Measurements from ENCODE around the gene LPA. TPM values are rescaled to one million over a fixed set of nuclear protein-coding genes. Genes with fewer than 3 reads are reported as not detected.
"Not testable (repeated sequence)": the region's sequence is repeated elsewhere in the genome, so short reads cannot be mapped to it uniquely, and the experiment has no call there.

The LPA gene
- 1 to 10 TPM; 2.4 to 7.2 TPM for total RNA-seq
- 0.28 TPM for polyA plus RNA-seq (ENCODE audit: insufficient read depth, low read depth, low replicate concordance)
- long read RNA-seq, donor 1, result 0 reads
- long read RNA-seq, donor 2, result 0 reads

- H3K36me3 ChIP-seq (ENCODE audit: low read depth, missing control alignments); H3K4me3 ChIP-seq; DNase-seq; H3K27me3 ChIP-seq; H3K9me3 ChIP-seq; H3K4me1 ChIP-seq; H3K27ac ChIP-seq; intact Hi-C loops (cut with DNase I; ENCODE audit: low total_unique reads): not testable (repeated sequence)
- WGBS, 2 donors, result 100% methylated on average over 1 of the region's 1 CpG
Measured at GRCh38 chr6:160664198-160664597, at the start of gene LPA. LPA (minus strand) TSS chr6:160664275; CDS start chr6:160664214, 61 bp downstream.

DNA sequence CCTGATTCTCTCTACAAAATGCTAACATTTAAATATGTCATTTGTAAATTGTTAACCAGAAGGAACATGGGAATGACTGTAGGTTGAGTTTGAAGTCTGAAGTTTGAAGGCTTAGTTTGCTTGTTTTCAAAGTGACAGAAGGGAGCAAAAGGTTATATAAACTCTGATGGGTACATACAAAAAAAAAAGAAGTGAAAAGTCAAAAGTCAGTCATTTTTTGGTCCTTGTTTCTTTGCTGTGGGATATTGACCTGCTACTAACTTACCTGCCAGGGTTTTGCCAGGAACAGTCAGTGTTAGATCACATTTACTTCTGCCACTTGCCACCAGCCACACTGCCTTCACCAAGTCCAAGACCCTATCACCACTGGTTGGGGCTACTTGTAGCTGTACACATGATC is 44.9 kb upstream of the LPA start:
- not testable (repeated sequence) for H3K27me3 ChIP-seq

GRCh38 chr6:160704688-160705087 is 40.6 kb upstream of the LPA start:
- H3K27ac ChIP-seq; DNase-seq; H3K36me3 ChIP-seq (ENCODE audit: low read depth, missing control alignments); H3K9me3 ChIP-seq; H3K4me3 ChIP-seq; intact Hi-C loops (cut with DNase I; ENCODE audit: low total_unique reads); H3K4me1 ChIP-seq; H3K27me3 ChIP-seq: not testable (repeated sequence)
- WGBS, 2 donors, result 89 to 91% methylated on average over 7 of the region's 7 CpGs

More for the DNA sequence above, 44.9 kb upstream of the LPA start:
- H3K9me3 ChIP-seq; DNase-seq; H3K36me3 ChIP-seq (ENCODE audit: low read depth, missing control alignments); H3K4me3 ChIP-seq; intact Hi-C loops (cut with DNase I; ENCODE audit: low total_unique reads); H3K27ac ChIP-seq; H3K4me1 ChIP-seq: not testable (repeated sequence)

- H3K27ac ChIP-seq; intact Hi-C loops (cut with DNase I; ENCODE audit: low total_unique reads); H3K4me1 ChIP-seq; H3K27me3 ChIP-seq; DNase-seq; H3K4me3 ChIP-seq; H3K36me3 ChIP-seq (ENCODE audit: low read depth, missing control alignments); H3K9me3 ChIP-seq: not testable (repeated sequence)
- 80 to 81% methylated on average over 6 of the region's 6 CpGs for WGBS, 2 donors
Measured at GRCh38 chr6:160701918-160702680, 38.0 kb upstream of the LPA start, which contains the start of gene PLG. PLG (plus strand) TSS chr6:160702244; CDS start chr6:160702305, 61 bp downstream.

- TF ChIP-seq, protein P1, sequence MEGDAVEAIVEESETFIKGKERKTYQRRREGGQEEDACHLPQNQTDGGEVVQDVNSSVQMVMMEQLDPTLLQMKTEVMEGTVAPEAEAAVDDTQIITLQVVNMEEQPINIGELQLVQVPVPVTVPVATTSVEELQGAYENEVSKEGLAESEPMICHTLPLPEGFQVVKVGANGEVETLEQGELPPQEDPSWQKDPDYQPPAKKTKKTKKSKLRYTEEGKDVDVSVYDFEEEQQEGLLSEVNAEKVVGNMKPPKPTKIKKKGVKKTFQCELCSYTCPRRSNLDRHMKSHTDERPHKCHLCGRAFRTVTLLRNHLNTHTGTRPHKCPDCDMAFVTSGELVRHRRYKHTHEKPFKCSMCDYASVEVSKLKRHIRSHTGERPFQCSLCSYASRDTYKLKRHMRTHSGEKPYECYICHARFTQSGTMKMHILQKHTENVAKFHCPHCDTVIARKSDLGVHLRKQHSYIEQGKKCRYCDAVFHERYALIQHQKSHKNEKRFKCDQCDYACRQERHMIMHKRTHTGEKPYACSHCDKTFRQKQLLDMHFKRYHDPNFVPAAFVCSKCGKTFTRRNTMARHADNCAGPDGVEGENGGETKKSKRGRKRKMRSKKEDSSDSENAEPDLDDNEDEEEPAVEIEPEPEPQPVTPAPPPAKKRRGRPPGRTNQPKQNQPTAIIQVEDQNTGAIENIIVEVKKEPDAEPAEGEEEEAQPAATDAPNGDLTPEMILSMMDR (IDR thresholded peaks at IDR 0.05), result no peak
- no peak for TF ChIP-seq POLR2A (IDR thresholded peaks at IDR 0.05)
- intact Hi-C loops (cut with DNase I; ENCODE audit: low total_unique reads), result no loop called here
- no peak overlapping the region for H3K4me3 ChIP-seq
- H3K4me1 ChIP-seq, result no peaks in the 10 kb centered on the region
- no peaks in the 10 kb centered on the region for H3K36me3 ChIP-seq (ENCODE audit: low read depth, missing control alignments)
- DNase-seq, result no peak
- no peak overlapping the region for H3K27ac ChIP-seq
- 77 to 81% methylated on average over 6 of the region's 6 CpGs for WGBS, 2 donors
- H3K9me3 ChIP-seq, result no peaks in the 10 kb centered on the region
- H3K27me3 ChIP-seq, result no peaks in the 10 kb centered on the region
Measured at GRCh38 chr6:160697826-160698225, 33.8 kb upstream of the LPA start.

DNA sequence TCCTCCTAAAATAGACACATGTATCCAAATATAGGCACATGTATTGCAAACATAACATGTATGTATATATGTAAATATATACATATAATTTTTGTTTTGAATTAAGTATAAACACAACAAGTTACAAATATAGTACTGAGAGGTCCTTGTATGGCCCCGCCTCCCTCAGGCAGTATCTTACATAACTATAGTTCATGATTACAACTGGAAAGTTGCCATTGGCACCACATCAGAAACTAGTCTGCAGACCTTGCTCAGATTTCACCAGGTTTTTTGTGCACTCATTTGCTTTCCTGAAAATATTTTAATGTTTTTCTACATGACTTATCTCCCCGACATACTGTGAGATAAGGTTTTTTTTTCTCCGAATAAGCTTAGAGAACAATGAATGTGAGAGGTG is 32.8 kb upstream of the LPA start:
- H3K9me3 ChIP-seq; DNase-seq; H3K4me3 ChIP-seq; intact Hi-C loops (cut with DNase I; ENCODE audit: low total_unique reads); H3K4me1 ChIP-seq; H3K27ac ChIP-seq; H3K36me3 ChIP-seq (ENCODE audit: low read depth, missing control alignments); H3K27me3 ChIP-seq: not testable (repeated sequence)
- WGBS, 2 donors, result 73 to 76% methylated on average over 3 of the region's 3 CpGs

DNA sequence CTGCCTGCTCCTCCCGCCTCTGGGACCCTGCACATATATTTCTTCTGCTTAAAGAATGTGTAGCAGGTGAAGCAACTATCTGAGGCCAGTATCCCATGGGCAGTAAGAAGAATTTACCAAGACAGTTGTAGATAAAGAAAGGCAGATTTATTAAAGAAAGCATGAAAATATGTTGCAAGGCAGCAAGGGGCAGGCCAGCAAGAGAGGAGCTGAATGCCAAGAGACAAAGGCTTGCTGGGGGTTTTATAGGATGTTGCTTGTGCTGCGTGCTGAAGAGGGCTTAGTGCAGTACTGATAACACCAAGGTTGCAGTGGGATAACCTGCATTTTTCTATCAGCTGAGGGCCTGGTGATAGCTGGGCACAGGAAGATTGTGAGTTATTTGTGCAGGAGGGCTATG is 31.5 kb upstream of the LPA start:
- H3K27me3 ChIP-seq; H3K9me3 ChIP-seq; H3K36me3 ChIP-seq (ENCODE audit: low read depth, missing control alignments); intact Hi-C loops (cut with DNase I; ENCODE audit: low total_unique reads); H3K4me1 ChIP-seq; H3K4me3 ChIP-seq; H3K27ac ChIP-seq; DNase-seq: not testable (repeated sequence)
- 51 to 60% methylated on average over 2 of the region's 2 CpGs for WGBS, 2 donors

DNA sequence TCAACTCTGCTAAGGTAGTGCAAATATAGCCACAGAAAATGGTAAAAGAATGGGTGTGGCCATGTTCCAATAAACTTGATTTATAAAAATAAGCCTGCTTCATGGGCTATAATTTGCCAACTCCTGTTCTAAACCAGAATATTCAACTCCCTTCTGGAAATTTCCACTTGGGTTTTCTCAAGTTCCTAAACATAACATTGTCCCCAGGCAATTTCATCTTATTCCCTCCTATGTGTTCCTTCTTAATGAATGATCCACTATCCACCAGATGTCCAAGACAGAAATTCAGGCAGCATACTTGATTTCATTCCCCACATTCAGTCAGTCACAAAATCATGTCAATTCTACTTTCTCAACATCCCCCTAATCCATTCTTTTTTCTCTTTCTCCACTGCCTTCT is 30.9 kb upstream of the LPA start:
- H3K4me1 ChIP-seq; H3K27me3 ChIP-seq; H3K36me3 ChIP-seq (ENCODE audit: low read depth, missing control alignments); H3K9me3 ChIP-seq; H3K4me3 ChIP-seq; H3K27ac ChIP-seq; intact Hi-C loops (cut with DNase I; ENCODE audit: low total_unique reads); DNase-seq: not testable (repeated sequence)

All from testis (tissue), 5 donors.